B cell (primary cell): Measurements from ENCODE around the gene TAF1B. TPM values are rescaled to one million over a fixed set of nuclear protein-coding genes. Genes with fewer than 3 reads are reported as not detected.

Experiments used
- ATAC-seq: fragments of 200-7000 bp; cut with Tn5 transposase; one replicate; pipeline ENCODE4 v1.10.0; 2021; ENCODE audit warnings: low read depth, mild to moderate bottlenecking, moderate number of reproducible peaks, moderate library complexity
- CTCF ChIA-PET: fragments of 350-600 bp; sonication (Branson Sonifier 250); formaldehyde crosslinking; loops from one replicate; lab custom pipeline; 2021; ENCODE audit warnings: antibody characterized with exemption, inconsistent platforms; lab: Charles Lee
- POLR2A ChIA-PET: fragments of 350-600 bp; sonication (Branson Sonifier 250); formaldehyde crosslinking; loops from one replicate; lab custom pipeline; 2021; ENCODE audit warnings: antibody characterized with exemption; lab: Charles Lee
- DNase-seq: peaks from one replicate; pipeline ENCODE4 v3.0.0; 2013
- H2AFZ ChIP-seq: 2 replicates; pipeline ENCODE4 v1.6.1; 2012; ENCODE audit warnings: mild to moderate bottlenecking, low read depth, low read length; ENCODE audit not compliant: insufficient read depth, poor library complexity, severe bottlenecking
- H3K27ac ChIP-seq, 2 donors: 1 replicate in 1 of 2; 2 replicates in 1 of 2; pipeline ENCODE4 v1.5.1; 2012 to 2013; ENCODE audit warnings: low read length in 2 of 2, mild to moderate bottlenecking in 2 of 2, moderate library complexity in 1 of 2
- H3K27me3 ChIP-seq, 4 experiments: fragments of 200-600 bp in 1 of 4; sonication (generic) in 1 of 4; replicated peaks in 1 of 4; 1 replicate in 2 of 4; 2 replicates in 2 of 4; pipeline versions ENCODE4 v1.6.1 to v1.7.0; 2013 to 2016; ENCODE audit warnings: low read length in 3 of 4, mild to moderate bottlenecking in 2 of 4, mixed read lengths in 1 of 4, moderate library complexity in 1 of 4; ENCODE audit not compliant: insufficient read depth in 4 of 4, control insufficient read depth in 3 of 4; ENCODE audit errors: control extremely low read depth in 1 of 4
- H3K36me3 ChIP-seq, 2 experiments: replicated peaks in 1 of 2; 1 replicate in 1 of 2; 2 replicates in 1 of 2; pipeline versions ENCODE4 v1.6.1 to v1.7.1; 2013; ENCODE audit warnings: low read length in 1 of 2; ENCODE audit not compliant: insufficient read depth in 2 of 2, control insufficient read depth in 1 of 2; ENCODE audit errors: control extremely low read depth in 1 of 2, extremely low read depth in 1 of 2
- H3K4me1 ChIP-seq, 2 donors: fragments of 200-600 bp in 1 of 2; sonication (generic) in 1 of 2; 1 replicate in 1 of 2; 2 replicates in 1 of 2; pipeline versions ENCODE4 v1.5.1 to v1.6.1; 2013 to 2017; ENCODE audit warnings: low read length in 2 of 2; ENCODE audit not compliant: control insufficient read depth in 2 of 2, insufficient read depth in 2 of 2
- H3K4me2 ChIP-seq: replicated peaks from 2 replicates; pipeline ENCODE3; 2012; ENCODE audit warnings: mild to moderate bottlenecking, low read depth, low read length; ENCODE audit not compliant: poor library complexity, severe bottlenecking
- H3K4me3 ChIP-seq, 5 experiments: fragments of 200-600 bp in 1 of 5; sonication (generic) in 1 of 5; 1 replicate in 3 of 5; 2 replicates in 2 of 5; pipeline versions ENCODE4 v1.5.1 to v1.7.0; 2011 to 2016; ENCODE audit warnings: low read length in 4 of 5, mild to moderate bottlenecking in 4 of 5, low read depth in 2 of 5, control low read depth in 1 of 5, moderate library complexity in 1 of 5; ENCODE audit not compliant: insufficient read depth in 1 of 5; ENCODE audit errors: control extremely low read depth in 1 of 5, extremely low read depth in 1 of 5
- H3K79me2 ChIP-seq: fragments of 200-600 bp; sonication (generic); one replicate; pipeline ENCODE4 v1.6.0; 2016; ENCODE audit warnings: low read length; ENCODE audit not compliant: control insufficient read depth, insufficient read depth
- H3K9ac ChIP-seq: fragments of 200-600 bp; sonication (generic); 2 replicates; pipeline ENCODE4 v1.6.1; 2017; ENCODE audit warnings: mild to moderate bottlenecking, low read length, moderate library complexity
- H3K9me3 ChIP-seq, 3 donors: one replicate each; pipeline versions ENCODE4 v1.6.1 to v1.7.1; 2013; ENCODE audit warnings: low read length in 2 of 3; ENCODE audit not compliant: control insufficient read depth in 2 of 3, insufficient read depth in 1 of 3; ENCODE audit errors: control extremely low read depth in 1 of 3
- H4K20me1 ChIP-seq: 2 replicates; pipeline ENCODE4 v1.6.0; 2012; ENCODE audit warnings: mild to moderate bottlenecking, low read length; ENCODE audit not compliant: insufficient read depth, control insufficient read depth, poor library complexity, severe bottlenecking
- H3K27ac Mint-ChIP-seq: one replicate; pipeline ENCODE4 v1.8.0; 2021; ENCODE audit warnings: mixed read lengths
- H3K27me3 Mint-ChIP-seq: one replicate; pipeline ENCODE4 v1.8.0; 2021; ENCODE audit warnings: mixed read lengths
- H3K4me1 Mint-ChIP-seq: one replicate; pipeline ENCODE4 v1.8.0; 2021; ENCODE audit warnings: mixed read lengths
- H3K4me3 Mint-ChIP-seq: one replicate; pipeline ENCODE4 v1.8.0; 2021; ENCODE audit warnings: mixed read lengths
- H3K9me3 Mint-ChIP-seq: one replicate; pipeline ENCODE4 v1.8.0; 2022; ENCODE audit warnings: mixed read lengths; ENCODE audit not compliant: insufficient read depth
- EZH2 ChIP-seq: IDR thresholded peaks from 2 replicates; pipeline ENCODE4 v1.6.1; 2012; ENCODE audit warnings: borderline replicate concordance, low read depth, mild to moderate bottlenecking, moderate library complexity, low read length; ENCODE audit not compliant: insufficient read depth, poor library complexity, severe bottlenecking
- whole genome bisulfite sequencing: methylation state at CpG from one replicate; pipeline ENCODE4 v1.1.5; 2013; ENCODE audit warnings: missing lambda C conversion rate; ENCODE audit not compliant: insufficient coverage; 5-methylcytosine and 5-hydroxymethylcytosine counted together
- intact Hi-C: fragments of 100-400 bp; cut with micrococcal nuclease; formaldehyde crosslinking; loops from one replicate; pipeline ENCODE4 v1.10.0; 2022
- polyA plus RNA-seq: library from polyadenylated mRNA; depleted of rRNA; stranded (reverse); fragments of >200 nt; gene quantifications from 2 replicates; pipeline ENCODE4 v1.2.3, GENCODE V29; 2012
- total RNA-seq, 2 donors: library from RNA; stranded (reverse); fragments of 120-200 nt in 1 of 2; gene quantifications; 1 replicate in 1 of 2; 2 replicates in 1 of 2; pipeline versions ENCODE4 v1.2.3 to v1.2.4, GENCODE V29; 2013 to 2022
- TF ChIP-seq, protein P1 (sequence below): fragments of 200-600 bp; IDR thresholded peaks from one replicate; pipeline ENCODE4 v1.8.0; 2022; ENCODE audit warnings: antibody characterized with exemption, mild to moderate bottlenecking

TAF1B gene
- total and polyA plus RNA-seq, 2 donors (not counting 1 experiment from before 2014, with no cell fraction given), result 4.5 to 25.5 TPM

DNA sequence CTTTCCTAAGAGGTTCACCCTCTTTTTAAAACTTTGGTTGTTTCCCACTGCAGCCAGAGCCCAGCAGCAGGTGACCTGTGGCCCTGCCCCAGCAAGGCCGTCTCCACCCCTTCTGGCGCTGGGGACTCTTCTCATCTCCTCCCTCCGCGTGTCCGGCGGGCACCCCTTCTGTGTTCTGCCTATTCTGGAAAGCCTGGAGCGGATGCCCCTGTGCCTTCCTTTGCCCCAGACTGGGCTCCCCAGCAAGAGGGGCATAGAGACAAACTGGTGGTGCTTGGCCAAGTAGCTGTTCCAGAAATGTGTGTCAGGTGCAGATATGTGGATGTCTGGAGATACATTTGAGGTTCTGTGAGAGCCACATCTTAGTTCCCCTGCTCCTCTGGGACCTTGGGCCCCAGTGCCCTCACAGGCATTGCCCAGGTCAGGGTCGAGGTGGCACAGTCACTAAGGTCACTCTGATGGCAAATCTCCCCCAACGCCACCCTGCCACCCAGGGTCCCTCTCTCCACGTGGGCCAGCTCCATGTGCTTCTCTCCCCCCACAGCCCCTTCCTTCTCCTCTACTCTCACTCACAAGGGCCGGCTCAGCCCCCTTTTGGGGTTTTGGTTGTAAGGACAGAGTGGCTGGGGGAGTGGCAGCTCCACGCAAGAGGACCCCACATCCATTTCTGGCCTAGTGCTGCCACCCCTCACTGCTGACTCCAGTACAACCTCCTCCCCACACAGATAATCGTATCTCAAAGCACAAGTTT lies 35.5 kb upstream of the TAF1B start:
- no peak for TF ChIP-seq EZH2
- TF ChIP-seq, protein P1, sequence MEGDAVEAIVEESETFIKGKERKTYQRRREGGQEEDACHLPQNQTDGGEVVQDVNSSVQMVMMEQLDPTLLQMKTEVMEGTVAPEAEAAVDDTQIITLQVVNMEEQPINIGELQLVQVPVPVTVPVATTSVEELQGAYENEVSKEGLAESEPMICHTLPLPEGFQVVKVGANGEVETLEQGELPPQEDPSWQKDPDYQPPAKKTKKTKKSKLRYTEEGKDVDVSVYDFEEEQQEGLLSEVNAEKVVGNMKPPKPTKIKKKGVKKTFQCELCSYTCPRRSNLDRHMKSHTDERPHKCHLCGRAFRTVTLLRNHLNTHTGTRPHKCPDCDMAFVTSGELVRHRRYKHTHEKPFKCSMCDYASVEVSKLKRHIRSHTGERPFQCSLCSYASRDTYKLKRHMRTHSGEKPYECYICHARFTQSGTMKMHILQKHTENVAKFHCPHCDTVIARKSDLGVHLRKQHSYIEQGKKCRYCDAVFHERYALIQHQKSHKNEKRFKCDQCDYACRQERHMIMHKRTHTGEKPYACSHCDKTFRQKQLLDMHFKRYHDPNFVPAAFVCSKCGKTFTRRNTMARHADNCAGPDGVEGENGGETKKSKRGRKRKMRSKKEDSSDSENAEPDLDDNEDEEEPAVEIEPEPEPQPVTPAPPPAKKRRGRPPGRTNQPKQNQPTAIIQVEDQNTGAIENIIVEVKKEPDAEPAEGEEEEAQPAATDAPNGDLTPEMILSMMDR, result no peak
- DNase-seq (no peak), ATAC-seq (no peak)
- intact Hi-C loops, result no loop called here
- peaks cover 0 to 3% (median 0%) of the 10 kb centered on the region in 3 donors for H3K9me3 ChIP-seq
- peaks cover 0 to 3% (median 0%) of the 10 kb centered on the region in 4 experiments for H3K27me3 ChIP-seq
- H3K27ac ChIP-seq, result no peak overlapping the region
- H3K4me3 ChIP-seq, result no peak overlapping the region
- no peaks in the 10 kb centered on the region for H3K27me3 Mint-ChIP-seq
- ChIA-PET POLR2A (no interaction called here), CTCF (interaction anchor here (0.9 to 1.4 kb wide), 2 partner anchors 9 to 241 kb away, joined by 4 read pairs; no protein-coding TSS in a partner anchor)
- no peaks in the 10 kb centered on the region for H3K4me1 ChIP-seq
- H3K4me3 Mint-ChIP-seq, result no peak overlapping the region
- no peaks in the 10 kb centered on the region for H3K79me2 ChIP-seq
- WGBS, result 90% methylated on average over 11 of the region's 13 CpGs
- H2AFZ ChIP-seq, result no peak overlapping the region
- no peaks in the 10 kb centered on the region for H3K36me3 ChIP-seq
- no peak overlapping the region for H3K27ac Mint-ChIP-seq
- no peaks in the 10 kb centered on the region for H4K20me1 ChIP-seq
- no peaks in the 10 kb centered on the region for H3K4me1 Mint-ChIP-seq
- H3K9ac ChIP-seq, result no peak overlapping the region
- H3K9me3 Mint-ChIP-seq, result no peaks in the 10 kb centered on the region
- no peak overlapping the region for H3K4me2 ChIP-seq

DNA sequence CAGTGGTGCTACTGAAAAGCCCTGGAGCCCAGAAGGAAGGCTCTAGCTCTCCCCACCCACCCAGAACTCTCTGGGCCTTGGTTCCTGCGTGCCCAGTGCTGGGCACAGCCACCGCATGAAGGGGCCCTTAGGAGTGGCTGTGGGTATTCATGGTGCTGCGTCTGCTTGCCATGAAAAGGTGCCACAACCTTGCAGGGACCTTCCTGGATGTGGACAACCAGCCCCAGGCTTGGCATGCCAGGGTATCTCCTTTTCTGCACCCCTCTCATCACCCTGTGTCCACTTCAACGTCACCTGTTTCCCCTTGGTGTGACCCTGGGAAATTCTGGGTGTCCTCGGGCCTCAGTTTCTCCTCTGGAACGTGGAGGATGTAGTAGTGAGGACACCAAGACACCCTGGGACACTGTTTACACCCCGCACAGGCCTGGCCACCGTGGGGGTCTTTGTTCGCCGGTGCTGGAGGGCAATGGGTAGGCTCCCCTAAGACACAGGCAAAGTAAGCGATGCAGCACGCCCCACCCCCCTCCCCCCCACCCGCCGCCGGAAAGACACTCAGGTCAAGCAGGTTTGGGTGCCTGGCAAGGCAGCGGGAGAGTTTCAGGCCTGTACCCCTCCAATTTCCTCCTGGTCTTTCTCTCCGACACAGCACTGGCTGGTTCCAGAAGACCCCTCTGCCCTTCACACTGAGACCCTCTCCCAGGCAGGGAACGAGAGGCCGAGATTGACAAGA lies 34.8 kb upstream of the TAF1B start:
- Histone ChIP-seq H3K36me3 (no peaks in the 10 kb centered on the region), H3K27ac (no peak overlapping the region), H3K27me3 (peaks cover 0 to 5% (median 1%) of the 10 kb centered on the region in 4 experiments), H3K79me2 (no peaks in the 10 kb centered on the region), H3K9me3 (peaks cover 0 to 3% (median 0%) of the 10 kb centered on the region in 3 donors), H4K20me1 (no peaks in the 10 kb centered on the region), H3K4me2 (no peak overlapping the region), H3K4me1 (peaks cover 2 to 3% of the 10 kb centered on the region in 2 donors), H2AFZ (no peak overlapping the region), H3K9ac (no peak overlapping the region), H3K4me3 (no peak overlapping the region)
- Mint-ChIP-seq H3K9me3 (no peaks in the 10 kb centered on the region), H3K4me3 (no peak overlapping the region), H3K27ac (no peak overlapping the region), H3K27me3 (peaks cover 3% of the 10 kb centered on the region), H3K4me1 (peaks cover 3% of the 10 kb centered on the region)
- ATAC-seq (no peak), DNase-seq (no peak)
- no peak for TF ChIP-seq EZH2
- ChIA-PET CTCF (no interaction called here), POLR2A (no interaction called here)
- intact Hi-C loops, result no loop called here
- 91% methylated on average over 12 of the region's 19 CpGs for WGBS
